SW 1271 (cell line): Measurements from ENCODE around the gene ANKRD11.
"Not testable (repeated sequence)": the region's sequence is repeated elsewhere in the genome, so short reads cannot be mapped to it uniquely, and the experiment has no call there.

ENCODE experiments used
- DNase-seq, 2 experiments: peaks; one replicate each; lab custom pipeline; 2025; lab: John Stamatoyannopoulos, UW

Gene ANKRD11

DNA sequence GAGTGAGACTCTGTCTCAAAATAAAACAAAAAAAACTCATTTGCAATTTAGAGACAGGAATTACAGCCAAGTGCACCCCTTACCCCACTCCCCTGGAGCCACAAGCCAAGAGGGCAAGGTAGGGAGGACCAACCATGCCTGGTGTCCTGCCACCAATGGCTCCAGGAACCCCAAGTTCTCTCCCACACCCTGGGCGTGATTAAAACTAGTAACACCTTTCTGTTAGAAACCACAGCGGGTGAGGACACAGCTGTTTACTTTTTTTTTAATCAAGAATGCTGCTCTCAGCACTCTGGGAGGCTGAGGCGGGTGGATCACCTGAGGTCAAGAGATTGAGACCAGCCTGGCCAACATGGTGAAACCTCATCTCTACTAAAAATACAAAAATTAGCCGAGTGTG, 38.1 kb downstream of the ANKRD11 start:
- DNase-seq, result no peak

DNA sequence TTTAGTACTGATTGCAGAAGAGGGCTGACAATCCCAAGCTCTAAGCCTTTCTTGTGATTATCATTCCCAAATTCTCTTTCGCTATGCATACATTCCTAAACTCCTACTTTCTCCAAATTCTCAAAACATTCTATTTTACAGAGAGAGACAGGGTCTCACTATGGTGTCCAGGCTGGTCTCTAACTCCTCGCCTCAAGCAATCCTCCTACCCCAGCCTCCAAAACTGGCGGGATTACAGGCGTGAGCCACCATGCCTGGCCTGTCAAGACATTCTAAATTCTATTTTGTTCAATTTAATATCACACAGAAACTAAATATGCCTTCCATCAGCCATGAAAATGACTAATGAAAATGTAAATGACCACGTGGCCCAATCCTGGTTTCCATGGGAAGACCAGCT, 39.8 kb downstream of the ANKRD11 start:
- no peak for DNase-seq

DNA sequence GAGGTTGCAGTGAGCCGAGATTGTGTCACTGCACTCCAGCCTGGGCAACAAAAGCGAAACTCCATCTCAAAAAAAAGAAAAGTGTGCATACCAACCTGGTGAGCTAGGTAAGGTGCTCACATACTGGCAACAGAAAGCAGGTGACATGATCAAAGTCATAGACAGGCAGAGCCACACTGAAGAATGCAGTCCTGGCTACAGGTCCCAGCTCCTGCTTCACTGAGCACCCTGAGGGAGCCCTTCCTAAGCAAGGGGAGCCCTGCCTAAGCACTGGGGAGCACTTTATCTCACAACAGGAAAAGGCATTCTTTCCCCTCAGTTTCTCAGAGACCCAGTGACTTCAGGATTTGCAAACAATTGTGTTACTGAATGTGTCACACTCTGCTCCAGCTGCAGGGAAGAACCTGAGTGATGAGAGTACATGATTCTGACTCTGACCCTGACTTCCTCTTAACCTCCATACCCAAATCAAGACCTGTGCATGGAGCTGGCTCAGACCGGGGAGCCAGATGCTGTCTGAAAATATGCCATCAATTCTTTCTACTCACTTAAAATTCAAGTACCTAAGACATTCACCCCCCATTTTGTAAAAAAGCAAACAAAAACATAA, 40.5 kb downstream of the ANKRD11 start:
- DNase-seq, result no peak

DNA sequence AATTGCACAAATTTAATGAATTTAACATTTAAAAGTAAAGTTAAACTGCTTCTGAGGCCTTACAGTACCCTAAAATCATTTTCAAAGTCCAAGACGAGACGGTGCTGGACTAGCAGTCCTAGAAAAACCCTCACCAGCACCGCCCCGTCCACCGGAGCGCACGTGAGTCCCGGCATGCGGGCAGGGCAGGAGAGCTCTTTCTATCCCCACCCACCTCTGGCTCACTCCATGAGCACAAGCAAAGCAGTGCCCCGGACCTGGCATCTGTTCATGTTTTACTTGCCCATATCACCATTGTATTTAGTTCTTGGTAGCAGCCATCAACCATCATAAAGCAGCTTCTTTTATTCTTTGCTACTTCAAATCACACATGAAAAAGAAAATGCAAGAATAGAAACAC, 41.7 kb downstream of the ANKRD11 start:
- DNase-seq, result no peak

DNA sequence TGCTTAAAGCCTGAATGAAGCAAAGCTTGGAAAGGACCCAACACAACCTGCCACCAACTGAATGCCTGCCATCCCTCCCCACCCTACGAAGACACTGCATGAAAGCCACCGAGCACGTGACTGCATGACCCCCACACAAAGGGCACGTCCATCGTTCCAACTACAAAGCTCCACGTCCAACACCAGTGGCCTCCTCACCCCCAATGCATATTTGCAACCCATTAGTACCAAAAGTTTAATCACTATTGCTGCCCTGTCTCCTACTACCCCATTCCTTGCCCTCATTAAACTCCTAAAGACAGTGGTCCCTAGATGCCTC, 43.4 kb downstream of the ANKRD11 start:
- DNase-seq, result no peak

DNA sequence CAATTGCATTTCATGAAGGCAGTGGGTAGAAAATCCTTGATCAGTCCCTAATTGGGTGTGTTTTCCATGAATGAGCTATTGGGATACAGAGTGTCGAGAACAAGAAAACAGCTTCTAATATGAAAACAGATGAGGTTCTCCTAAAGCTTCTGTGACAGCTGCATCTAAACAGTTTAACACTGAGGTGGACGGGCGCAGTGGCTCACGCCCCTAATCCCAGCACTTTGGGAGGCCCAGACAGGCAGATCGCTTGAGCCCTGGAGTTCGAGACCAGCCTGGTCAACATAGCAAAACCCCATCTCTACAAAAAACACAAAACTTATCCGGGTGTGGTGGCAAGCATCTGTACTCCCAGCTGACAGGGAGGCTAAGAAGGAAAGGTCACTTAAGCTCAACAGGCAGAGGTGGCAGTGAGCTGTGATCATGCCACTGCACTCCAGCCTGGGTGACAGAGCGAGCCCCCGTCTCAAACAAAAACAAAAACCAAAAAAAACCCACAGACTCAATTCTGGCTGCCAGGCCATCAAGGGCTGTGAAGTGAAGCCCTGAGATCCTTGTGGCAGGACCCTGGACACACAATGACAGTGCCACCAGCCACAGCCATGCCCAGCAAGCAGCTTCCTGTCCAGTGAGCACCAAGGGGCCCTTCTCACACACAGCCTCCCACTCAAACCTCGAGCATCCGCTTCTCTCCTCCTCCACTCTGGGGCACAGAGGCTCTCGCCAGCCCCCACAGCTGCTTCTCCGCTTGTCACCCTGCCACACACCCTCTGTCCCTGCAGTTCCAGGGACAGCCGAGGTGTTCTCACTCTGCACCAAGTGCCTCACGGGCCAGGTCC, 44.0 kb downstream of the ANKRD11 start:
- DNase-seq, result no peak

DNA sequence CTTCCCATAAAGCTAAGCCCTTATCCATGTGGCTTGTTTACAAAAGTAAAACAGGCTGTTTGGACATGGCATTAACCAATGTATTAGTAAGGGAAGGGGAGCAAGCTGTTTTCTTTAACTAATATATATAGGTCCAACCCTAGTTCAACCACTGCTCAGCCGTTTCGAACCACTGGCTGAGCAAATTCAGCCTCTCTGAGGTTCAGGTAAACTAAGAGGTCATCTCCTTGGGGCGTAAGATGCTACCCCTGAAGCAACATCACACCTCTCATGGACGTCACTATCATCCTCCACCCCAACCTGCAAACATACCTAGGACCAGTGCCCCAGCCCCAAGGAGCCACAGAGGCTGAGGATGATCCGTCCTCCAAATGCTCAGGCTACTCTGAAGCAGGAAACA, 45.2 kb downstream of the ANKRD11 start:
- no peak for DNase-seq

DNA sequence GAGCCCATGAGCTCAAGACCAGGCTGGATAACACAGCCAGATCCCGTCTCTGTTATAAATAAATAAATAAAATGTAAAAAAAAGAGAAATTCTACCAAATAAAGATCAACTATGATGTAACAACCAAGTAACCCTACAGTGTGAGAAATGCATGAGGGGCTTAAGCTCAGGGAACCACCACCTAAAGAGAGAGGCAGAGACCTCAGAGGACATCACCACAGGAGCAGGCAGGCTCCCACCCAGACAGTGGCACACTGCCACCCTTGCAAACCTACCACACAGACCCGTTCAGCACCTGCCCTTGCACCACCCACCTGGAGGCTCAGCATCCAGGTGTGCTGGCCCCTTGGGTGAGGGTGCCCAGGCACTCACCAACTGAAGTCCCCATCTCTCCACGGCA, 45.6 kb downstream of the ANKRD11 start:
- DNase-seq, result no peak

DNA sequence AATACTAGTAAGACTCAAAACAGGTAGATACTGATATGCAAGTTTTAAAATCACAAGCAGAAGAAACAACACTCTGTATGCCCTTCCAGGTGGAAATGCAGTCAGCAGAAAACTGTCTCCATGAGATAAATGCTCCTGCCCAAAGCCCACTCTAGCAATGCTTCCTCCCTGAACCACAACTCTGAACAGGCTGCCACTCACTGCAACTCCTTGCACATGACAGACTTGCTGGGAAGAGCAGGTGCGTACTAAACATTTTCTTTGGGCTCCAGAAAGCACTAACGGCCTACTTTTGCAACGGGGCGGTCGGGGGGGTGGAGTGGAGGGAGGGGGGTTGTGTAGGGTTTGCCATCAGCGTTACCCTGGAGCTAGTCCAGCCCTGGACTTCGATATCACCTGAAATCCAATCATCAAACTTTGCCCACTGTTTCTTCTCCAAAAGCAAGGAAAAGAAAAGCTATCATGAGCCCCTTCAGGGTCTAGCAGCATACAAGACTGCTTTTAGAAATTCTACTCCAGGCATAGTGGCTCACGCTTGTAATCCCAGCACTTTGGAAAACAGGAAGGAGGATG, 46.1 kb downstream of the ANKRD11 start:
- no peak for DNase-seq

DNA sequence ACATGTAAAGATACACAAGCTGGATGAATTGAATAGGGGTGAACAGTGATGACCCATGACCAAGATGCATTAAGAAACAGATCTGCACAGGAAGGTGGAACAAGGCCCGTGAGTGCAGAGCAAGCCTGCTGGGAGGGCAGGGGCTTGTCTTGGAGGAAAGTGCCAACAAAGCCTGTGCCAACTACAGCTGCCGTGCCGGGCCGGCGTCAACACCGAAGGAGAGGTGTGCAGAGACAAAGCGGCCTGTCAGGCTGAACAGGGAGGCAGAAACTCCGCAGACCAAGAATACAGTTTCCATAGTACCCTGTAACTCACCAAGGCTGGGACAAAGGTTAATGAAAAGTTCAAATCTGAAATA, 46.7 kb downstream of the ANKRD11 start:
- DNase-seq, result no peak

DNA sequence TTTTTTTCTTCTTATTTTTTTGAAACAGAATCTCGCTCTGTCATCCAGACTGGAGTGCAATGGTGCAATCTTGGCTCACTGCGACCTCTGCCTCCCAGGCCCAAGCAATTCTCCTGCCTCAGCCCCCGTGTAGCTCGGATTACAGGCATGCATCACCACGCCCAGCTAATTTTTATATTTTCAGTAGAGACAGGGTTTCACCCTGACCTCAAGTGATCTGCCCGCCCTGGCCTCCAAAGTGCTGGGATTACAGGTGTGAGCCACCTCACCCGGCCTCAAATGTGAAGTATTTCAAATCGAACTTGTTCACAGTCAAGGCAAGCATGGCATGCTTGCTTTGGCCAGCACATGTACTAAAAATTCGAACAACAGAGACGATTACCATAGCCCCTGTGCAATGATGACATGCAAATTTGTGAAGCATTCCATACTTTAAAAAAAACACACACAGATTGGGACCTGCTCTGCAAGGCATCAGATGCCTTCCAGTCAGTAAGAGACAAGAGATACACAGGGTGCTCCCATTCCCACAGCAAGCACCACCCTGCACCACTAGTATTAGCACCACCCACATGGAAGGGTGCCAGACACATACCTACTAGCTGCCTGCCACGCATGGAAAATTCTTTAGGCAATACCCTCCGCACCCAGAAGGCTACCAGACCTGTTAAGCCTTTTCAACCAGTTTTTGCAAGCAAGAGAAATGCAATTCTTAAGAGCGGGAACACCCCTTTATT, 47.2 kb downstream of the ANKRD11 start:
- DNase-seq, result no peak

DNA sequence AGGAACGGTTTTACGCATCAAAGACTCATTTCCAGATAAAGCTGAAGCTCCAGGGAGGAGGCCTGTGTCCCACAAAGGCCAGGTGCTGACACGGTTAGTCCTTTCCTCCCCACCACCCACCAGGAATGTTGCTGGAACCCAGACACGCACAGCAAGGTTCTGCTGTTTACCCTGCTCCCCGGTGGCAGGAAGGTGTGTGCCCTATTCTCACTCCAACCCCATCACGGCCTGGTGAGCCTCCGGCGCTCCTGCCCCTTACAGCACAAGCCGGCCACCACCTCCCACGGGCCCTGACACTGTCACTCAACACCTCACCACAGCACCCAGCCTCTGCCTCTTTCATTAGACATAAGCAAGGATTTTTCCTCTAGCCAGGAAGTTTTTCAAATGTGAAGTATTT, 47.8 kb downstream of the ANKRD11 start:
- no peak for DNase-seq

DNA sequence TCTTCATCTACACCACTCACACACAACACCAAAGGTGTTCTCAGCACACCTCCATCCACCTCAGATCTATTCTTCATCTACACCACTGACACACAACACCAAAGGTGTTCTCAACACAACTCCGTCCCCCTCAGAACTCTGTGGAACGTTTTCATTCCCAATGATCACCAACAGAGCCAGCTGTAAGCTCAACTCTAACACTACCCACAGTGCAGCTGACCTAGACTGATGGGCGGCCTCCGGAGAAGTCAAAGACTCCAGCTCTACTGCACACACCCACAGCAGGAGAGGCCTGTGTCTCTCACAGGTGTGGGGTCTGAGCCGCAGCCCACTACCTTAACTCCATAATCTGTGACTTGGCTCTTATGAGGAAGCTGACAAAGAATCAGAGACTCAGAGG, 50.7 kb downstream of the ANKRD11 start:
- no peak for DNase-seq

DNA sequence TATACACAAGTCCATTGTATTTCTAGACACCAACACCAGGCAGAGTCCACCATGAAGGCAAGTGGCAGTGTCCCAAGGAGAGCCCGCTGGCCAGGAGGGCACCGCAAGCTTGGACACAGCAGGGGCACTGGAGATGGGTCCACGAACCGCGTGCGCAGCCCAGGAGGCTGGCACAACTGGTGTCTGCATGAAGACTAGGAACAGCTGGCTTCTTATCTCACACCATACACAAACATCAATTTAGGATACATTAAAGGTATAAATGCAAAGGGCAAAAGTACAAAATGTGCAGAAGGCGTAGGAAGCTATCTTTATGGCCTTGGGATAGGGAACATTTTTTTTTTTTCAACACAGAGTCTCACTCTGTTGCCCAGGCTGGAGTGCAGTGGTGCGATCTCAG, 52.4 kb downstream of the ANKRD11 start:
- DNase-seq, result no peak

DNA sequence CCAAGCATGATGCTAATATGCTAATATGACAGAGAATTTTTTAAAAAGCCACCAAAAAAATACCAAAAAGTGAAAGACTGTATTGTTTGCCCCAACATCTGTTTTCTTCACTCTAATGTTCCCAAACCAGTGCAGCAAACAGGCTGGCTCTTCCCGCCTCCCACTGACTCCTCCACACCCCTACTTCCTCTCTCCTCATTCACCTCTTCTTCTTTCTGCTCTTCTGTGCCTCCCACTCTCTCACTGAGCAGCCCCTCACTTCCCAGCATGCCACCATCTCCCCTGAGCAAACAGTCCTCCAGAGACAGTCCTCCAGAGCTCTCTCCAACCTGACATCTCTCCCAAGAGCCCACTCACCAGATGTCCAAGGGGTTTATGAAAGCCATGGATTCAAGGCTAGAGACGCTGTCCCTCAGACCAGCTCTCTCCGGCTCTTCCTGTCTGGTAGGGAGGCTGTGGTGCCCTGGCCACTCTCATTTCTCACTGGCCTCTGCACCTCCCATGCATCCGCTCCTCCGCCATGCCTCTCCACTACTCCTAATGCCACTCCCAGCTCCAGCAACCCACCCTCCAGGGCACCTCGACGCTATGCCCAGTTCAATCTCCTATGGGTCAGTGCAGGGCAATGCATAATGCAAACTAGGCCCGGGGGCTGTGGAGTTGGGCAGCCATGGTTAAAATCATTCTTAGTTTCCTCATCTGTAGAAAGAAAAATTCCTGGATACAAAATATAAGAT, 52.9 kb downstream of the ANKRD11 start:
- no peak for DNase-seq

DNA sequence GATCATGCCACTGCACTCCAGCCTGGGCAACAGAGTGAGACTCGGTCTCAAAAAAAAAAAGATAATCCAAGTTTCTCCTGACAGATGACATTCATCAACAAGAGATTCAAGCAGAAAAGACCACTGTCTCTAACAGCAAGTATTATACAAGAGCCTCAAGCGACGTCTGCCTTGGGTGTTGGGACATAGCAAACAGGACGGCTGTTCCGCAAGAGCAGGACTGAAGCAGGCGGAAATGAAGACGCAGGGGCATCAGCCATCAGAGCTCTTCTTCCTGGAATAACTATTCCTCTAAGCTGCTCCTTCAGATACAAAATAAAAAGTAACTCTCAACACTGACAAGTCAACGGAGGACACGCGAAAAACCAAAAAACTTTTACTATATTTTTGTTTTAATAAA, 54.0 kb downstream of the ANKRD11 start:
- DNase-seq, result no peak

DNA sequence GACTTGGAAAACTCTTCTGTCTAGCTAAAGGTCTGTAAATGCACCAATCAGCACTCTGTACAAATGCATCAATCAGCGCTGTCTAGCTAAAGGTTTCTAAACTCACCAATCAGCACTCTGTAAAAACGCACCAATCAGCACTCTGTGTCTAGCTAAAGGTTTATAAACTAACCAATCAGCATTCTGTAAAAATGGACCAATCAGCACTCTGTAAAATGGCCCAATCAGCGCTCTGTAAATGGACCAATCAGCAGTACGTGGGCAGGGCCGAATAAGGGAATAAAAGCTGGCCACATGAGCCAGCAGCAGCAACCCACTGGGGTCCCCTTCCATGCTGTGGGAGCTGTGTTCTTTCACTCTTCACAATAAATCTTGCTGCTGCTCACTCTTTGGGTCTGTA, 55.3 kb downstream of the ANKRD11 start:
- DNase-seq, result not testable (repeated sequence)

DNA sequence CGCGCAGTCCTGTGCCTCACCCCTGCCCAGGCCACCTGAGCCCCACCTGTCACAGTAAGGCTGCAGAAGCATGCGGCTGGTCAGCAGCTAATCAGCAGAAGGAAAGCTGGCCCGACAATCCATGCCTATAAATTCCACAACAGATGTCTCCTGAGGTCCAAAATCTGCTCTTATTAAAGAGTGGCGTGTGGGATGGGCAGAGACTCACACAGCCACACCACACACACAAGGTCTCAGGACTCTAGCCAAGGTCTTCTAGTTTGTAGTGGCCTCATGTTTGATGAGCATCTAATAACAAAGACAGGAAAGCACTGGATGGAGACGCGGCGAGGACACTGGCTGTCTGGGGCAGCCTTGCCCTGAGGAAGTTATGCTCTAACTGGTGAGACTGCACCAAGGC, 55.9 kb downstream of the ANKRD11 start:
- no peak for DNase-seq

DNA sequence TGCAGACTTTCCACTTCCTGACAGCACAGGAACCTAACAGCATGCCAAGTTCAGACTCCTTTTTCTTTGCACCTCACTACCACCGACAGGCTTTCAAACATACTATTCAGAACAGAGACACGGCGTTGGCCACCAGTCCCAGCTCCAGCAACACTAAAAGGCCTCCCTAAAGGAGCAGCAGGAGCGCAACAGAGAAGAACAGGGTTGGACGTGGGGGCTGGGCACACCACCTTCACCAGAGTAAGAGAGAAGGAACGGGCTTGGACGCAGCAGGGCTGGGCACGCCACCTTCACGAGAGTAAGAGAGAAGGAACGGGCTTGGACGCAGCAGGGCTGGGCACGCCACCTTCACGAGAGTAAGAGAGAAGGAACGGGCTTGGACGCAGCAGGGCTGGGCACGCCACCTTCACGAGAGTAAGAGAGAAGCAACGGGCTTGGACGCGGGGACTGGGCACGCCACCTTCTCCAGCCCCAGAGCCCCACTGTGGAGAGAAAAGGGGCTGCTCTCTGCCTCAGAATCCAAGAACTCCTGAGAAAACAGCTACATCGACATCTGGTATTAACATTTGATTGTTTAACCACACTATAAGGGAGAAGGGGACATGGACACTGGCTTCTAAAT, 56.9 kb downstream of the ANKRD11 start:
- DNase-seq, result not testable (repeated sequence)

DNA sequence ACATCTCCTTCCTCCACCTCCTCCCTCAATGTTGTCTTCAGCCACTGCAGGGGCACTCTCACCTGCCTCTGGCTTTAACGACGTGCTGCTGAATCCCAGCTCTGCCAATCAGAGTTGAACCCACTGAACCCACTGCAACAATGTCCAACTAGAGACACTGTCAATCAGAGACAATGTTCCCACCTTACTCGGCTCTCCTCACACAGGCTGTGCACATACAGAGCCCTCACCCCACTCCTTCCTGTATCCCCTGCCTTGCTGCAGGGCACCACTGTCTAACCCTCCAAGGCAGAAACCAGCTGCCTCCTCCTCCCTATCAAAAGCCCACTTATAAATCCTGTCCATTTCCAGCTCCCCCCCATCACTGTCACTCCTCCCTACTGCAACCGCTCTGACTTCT, 58.7 kb downstream of the ANKRD11 start:
- DNase-seq, result no peak

DNA sequence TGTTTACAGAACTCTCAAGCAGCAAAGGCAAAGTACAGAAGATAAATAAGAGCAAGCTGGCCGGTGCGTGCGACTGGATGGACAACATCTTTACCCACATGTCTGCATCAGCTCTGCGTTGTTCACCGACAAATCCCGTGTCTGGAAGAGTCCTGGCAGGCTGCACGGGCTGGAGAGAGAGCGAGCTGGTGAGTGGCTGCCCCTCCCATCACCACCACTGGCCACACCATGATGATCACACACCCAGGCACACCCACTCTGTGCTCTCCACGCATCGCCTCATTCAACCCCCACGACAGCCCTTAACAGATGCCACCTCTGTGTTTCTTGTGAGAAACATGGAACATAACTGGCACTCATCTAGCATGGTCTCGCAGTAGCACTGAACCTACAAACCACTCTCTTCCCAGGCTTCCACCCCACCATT, 59.2 kb downstream of the ANKRD11 start:
- no peak for DNase-seq
